ENCODE results near the gene RBBP8NL. TPM values are rescaled to one million over a fixed set of nuclear protein-coding genes. Genes with fewer than 3 reads are reported as not detected.

RBBP8NL gene
- total and polyA plus RNA-seq, 2 of the 8 experiments (the other 6 are each of a cell fraction or from before 2014, with no cell fraction given): 0.43 to 0.48 TPM

DNA sequence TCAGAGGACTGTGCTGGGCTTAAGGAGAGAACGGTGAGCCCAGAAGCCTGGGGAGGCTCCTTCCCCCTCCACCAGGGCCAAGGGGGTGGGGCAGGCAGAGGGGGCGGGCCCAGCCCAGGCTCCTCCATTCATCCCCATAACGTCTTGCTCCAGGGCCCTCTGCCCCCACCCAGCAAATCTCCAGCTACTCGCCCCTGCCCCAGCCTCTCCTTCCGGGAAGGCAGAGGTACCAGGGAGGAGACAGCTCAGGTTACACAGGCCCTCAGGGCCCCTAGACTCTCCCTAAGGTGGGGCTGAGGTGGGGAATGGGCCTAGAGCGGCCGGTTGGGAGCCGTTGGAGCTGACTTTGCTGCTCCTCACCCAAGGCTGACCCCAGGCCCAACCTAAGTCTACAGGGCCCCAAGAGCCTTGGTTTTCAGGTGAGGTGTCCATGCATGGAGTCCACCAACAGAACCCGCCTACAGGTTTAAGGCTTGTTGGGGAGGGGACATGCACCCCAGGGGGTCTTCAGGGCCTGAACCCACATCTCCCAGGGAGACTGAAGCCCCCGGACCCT, 61.4 kb downstream of the RBBP8NL start (continued):
- no peak for TF ChIP-seq MAFK (IDR thresholded peaks at IDR 0.05; ENCODE audit: low read depth, low read length)
- TF ChIP-seq CEBPB (IDR thresholded peaks at IDR 0.05; ENCODE audit: low read depth, low read length): no peak
- TF ChIP-seq EZH2 (IDR thresholded peaks at IDR 0.05; ENCODE audit: low read depth, low read length, severe bottlenecking): no peak
- TF ChIP-seq, protein P1, sequence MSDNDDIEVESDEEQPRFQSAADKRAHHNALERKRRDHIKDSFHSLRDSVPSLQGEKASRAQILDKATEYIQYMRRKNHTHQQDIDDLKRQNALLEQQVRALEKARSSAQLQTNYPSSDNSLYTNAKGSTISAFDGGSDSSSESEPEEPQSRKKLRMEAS (IDR thresholded peaks at IDR 0.05): peak; percentile 1; the same call in 1 of the 2 replicates
- no peak for TF ChIP-seq NANOG (IDR thresholded peaks at IDR 0.05; ENCODE audit: insufficient read depth, low read depth, low read length, poor library complexity, severe bottlenecking)
- TF ChIP-seq SAP30 (IDR thresholded peaks at IDR 0.05; ENCODE audit: insufficient read depth, insufficient replicate concordance, low read length): peak; percentile 35
- TF ChIP-seq, protein P2, sequence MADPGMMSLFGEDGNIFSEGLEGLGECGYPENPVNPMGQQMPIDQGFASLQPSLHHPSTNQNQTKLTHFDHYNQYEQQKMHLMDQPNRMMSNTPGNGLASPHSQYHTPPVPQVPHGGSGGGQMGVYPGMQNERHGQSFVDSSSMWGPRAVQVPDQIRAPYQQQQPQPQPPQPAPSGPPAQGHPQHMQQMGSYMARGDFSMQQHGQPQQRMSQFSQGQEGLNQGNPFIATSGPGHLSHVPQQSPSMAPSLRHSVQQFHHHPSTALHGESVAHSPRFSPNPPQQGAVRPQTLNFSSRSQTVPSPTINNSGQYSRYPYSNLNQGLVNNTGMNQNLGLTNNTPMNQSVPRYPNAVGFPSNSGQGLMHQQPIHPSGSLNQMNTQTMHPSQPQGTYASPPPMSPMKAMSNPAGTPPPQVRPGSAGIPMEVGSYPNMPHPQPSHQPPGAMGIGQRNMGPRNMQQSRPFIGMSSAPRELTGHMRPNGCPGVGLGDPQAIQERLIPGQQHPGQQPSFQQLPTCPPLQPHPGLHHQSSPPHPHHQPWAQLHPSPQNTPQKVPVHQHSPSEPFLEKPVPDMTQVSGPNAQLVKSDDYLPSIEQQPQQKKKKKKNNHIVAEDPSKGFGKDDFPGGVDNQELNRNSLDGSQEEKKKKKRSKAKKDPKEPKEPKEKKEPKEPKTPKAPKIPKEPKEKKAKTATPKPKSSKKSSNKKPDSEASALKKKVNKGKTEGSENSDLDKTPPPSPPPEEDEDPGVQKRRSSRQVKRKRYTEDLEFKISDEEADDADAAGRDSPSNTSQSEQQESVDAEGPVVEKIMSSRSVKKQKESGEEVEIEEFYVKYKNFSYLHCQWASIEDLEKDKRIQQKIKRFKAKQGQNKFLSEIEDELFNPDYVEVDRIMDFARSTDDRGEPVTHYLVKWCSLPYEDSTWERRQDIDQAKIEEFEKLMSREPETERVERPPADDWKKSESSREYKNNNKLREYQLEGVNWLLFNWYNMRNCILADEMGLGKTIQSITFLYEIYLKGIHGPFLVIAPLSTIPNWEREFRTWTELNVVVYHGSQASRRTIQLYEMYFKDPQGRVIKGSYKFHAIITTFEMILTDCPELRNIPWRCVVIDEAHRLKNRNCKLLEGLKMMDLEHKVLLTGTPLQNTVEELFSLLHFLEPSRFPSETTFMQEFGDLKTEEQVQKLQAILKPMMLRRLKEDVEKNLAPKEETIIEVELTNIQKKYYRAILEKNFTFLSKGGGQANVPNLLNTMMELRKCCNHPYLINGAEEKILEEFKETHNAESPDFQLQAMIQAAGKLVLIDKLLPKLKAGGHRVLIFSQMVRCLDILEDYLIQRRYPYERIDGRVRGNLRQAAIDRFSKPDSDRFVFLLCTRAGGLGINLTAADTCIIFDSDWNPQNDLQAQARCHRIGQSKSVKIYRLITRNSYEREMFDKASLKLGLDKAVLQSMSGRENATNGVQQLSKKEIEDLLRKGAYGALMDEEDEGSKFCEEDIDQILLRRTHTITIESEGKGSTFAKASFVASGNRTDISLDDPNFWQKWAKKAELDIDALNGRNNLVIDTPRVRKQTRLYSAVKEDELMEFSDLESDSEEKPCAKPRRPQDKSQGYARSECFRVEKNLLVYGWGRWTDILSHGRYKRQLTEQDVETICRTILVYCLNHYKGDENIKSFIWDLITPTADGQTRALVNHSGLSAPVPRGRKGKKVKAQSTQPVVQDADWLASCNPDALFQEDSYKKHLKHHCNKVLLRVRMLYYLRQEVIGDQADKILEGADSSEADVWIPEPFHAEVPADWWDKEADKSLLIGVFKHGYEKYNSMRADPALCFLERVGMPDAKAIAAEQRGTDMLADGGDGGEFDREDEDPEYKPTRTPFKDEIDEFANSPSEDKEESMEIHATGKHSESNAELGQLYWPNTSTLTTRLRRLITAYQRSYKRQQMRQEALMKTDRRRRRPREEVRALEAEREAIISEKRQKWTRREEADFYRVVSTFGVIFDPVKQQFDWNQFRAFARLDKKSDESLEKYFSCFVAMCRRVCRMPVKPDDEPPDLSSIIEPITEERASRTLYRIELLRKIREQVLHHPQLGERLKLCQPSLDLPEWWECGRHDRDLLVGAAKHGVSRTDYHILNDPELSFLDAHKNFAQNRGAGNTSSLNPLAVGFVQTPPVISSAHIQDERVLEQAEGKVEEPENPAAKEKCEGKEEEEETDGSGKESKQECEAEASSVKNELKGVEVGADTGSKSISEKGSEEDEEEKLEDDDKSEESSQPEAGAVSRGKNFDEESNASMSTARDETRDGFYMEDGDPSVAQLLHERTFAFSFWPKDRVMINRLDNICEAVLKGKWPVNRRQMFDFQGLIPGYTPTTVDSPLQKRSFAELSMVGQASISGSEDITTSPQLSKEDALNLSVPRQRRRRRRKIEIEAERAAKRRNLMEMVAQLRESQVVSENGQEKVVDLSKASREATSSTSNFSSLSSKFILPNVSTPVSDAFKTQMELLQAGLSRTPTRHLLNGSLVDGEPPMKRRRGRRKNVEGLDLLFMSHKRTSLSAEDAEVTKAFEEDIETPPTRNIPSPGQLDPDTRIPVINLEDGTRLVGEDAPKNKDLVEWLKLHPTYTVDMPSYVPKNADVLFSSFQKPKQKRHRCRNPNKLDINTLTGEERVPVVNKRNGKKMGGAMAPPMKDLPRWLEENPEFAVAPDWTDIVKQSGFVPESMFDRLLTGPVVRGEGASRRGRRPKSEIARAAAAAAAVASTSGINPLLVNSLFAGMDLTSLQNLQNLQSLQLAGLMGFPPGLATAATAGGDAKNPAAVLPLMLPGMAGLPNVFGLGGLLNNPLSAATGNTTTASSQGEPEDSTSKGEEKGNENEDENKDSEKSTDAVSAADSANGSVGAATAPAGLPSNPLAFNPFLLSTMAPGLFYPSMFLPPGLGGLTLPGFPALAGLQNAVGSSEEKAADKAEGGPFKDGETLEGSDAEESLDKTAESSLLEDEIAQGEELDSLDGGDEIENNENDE (IDR thresholded peaks at IDR 0.05; ENCODE audit: insufficient replicate concordance, low read length): no peak
- TF ChIP-seq, protein P3, sequence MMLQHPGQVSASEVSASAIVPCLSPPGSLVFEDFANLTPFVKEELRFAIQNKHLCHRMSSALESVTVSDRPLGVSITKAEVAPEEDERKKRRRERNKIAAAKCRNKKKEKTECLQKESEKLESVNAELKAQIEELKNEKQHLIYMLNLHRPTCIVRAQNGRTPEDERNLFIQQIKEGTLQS (IDR thresholded peaks at IDR 0.05; ENCODE audit: insufficient read depth, low read depth, low read length): no peak
- TF ChIP-seq CTBP2 (IDR thresholded peaks at IDR 0.05; ENCODE audit: borderline replicate concordance, insufficient read depth, insufficient read length, low read length): no peak

All from H1 (cell line).